CD4-positive, alpha-beta T cell treated with Interleukin-10 for 1 hour (primary cell): ENCODE measurements around the gene AMOTL1.
"Not testable (repeated sequence)": the region's sequence is repeated elsewhere in the genome, so short reads cannot be mapped to it uniquely, and the experiment has no call there.

Experiments used
- DNase-seq: peaks from one replicate; pipeline ENCODE4 v3.0.0-alpha.2; 2020

The AMOTL1 gene

DNA sequence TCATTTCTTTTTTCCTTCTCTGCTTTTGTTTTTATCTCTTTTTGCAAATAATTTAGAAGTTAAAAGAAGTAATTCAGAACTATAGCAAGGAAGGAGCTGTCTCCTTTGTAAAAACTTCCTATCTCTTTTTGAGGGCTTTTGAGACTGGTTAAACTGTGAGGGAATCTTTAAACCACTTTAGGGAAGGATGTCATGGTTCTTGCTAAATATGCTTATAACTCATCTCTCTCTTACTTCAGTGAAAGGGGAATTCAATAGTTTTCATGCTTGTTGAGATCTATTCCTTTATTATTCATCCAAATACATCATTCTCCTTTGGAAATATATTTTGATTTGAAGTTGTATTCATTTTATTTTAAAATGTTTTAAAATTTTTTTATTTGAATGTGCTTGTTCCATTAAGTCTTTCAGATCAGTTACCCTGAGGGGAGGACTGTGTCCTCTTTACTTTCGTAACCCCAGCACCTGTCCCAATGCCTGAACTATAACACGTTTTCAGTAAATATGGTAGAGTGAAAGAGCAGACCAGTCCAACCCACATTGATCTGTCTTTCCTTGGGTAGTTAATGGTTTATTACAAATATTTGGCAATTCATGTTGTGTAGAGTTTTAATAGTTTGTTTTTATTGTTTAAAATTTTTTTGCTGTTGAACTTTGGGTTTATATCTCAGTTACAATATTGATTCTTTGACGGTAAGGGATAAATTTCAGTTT, 27.5 kb downstream of the AMOTL1 start:
- DNase-seq: no peak

DNA sequence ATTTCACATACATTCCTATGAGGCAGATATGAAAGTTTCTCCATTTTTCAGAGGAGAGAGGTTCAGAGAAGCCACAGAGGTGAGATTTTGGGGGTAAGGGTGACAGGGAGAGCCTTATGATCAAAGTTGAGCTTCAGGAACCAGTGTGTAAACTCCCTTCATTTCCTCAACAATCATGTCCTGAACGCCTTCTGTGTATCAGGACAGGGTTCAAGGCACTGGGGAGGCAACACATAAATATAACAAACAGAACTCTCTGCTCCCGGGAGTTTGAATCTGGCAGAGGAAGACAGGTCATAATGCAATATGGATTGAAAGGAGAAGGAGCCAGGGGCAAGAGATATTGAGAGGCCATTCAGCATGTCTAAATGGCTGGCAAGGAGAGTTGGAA, 28.0 kb downstream of the AMOTL1 start:
- no peak for DNase-seq

DNA sequence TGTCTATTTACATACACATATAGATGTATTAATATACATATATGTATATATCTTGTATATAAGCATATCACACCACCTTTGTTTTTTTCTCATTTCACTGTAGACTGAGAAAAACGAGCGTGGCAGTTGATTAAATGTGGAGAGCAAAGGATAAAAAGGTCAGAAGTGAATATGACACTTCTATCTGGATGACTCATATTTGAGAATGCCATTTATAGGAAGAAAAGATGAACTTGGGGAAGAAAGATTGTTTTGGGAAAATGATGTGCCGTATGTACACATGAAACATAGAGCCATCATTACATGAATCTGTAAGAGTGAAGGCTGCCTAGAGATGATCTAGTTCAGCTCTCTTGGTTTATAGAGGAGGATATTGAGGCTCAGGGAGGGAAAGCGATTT, 28.7 kb downstream of the AMOTL1 start:
- DNase-seq: no peak

DNA sequence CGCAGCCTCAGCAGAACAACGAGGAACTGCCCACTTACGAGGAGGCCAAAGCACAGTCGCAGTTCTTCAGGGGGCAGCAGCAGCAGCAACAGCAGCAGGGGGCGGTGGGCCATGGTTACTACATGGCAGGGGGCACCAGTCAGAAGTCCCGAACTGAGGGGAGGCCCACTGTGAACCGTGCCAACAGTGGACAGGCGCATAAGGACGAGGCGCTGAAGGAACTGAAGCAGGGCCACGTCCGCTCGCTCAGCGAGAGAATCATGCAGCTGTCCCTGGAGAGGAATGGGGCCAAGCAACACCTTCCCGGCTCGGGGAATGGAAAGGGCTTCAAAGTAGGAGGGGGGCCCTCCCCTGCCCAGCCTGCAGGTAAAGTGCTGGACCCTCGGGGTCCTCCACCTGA, 31.6 kb downstream of the AMOTL1 start:
- no peak for DNase-seq

DNA sequence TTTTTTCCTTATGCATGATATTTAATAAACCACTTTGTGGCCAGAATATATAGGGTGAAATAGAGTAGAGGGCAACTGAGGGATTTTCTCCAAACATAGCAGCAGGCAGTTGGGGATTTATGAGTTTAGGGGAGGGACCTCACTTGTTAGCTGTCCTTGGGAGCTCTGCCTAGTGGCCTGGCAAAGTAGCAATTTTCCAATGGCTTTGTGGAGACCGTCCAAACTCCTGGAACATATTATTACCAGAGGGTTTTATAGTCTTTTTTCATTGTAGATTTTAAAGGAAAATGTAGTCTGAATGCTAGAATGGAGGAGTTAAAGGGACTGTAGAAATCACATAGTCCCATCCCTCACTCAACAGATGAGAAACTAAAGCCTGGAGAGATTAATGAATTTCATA, 32.3 kb downstream of the AMOTL1 start:
- DNase-seq: no peak

DNA sequence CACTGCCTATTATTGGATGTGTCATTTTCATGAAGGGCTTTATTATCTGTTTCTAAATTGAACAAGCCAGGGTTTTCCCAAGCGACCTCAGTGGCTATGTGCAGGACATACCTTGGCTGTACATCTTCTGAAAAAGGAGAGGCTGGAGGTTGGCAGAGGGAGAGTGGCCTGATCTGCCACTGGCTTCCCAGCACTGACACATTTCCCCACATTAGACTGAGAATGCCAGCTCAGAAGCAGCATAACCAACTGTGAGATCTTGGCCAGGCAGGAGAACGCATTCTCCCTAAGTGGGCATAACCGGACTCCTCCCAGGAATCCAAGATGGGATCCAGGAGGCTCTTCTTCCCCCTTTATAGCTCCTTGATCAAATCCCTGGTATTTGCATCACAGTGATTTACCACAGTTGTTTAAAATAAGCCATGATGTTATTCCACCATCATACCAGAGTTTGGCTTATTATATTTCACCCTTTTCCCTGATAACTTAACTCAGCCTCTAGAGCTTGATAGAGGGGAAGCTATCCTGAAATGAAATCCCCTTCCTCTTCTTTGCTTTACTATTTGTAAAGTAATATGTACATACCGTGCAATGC, 33.8 kb downstream of the AMOTL1 start:
- DNase-seq: no peak

DNA sequence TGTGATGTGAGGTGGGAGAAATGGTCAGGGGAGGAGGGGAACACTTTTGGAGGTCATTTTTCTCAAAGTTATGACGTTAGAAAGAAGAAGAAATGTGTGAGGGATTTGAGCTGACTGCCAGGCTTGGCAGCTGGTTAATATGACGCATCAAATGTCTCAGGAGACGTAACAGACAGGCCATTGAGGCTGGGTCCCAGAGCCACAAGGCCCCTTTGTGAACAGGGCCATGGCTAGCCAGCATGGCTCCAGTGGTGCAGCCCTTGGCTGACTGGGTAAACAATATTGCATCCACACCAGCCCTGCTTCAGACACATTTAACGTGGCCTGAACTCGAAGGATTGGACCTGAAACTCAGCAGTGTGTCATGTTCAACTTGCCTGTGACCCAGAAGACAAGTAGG, 34.3 kb downstream of the AMOTL1 start:
- no peak for DNase-seq

DNA sequence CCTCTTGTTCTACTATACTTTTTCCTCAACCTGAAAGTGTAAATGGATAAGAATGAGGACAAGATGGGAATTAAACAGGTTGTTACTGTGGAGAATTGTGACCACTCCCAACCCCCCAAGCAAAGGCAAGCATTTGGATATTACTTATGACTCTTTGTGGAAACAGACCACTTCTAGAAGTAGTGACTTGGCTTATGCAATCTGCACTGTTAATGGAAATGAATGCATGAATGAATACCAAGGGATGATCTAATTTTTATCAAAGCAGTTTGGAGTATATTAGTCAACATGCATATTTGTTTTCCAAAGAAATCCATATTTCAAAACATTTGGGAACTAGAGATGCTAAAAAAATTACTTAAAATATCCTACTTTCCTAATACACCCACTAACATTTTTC, 35.3 kb downstream of the AMOTL1 start:
- no peak for DNase-seq

DNA sequence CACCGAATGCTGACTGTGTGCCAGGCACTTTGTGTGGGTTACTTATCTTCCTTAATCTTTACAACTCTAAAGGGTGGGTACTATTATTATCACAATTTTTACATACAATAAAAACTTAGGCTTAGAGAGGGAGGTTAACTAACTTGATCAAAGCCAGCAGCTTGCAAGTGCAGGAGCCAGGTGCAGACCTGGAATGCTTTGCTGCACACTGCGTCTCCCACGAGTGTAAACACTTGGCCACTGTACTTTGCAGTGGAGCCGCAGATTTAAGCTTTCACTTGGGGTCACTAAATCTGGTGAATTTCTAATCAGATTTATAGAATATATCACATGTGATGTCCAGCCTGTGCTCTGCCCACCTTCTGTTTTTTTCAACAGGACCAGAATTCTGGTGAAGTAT, 36.7 kb downstream of the AMOTL1 start:
- DNase-seq: no peak

DNA sequence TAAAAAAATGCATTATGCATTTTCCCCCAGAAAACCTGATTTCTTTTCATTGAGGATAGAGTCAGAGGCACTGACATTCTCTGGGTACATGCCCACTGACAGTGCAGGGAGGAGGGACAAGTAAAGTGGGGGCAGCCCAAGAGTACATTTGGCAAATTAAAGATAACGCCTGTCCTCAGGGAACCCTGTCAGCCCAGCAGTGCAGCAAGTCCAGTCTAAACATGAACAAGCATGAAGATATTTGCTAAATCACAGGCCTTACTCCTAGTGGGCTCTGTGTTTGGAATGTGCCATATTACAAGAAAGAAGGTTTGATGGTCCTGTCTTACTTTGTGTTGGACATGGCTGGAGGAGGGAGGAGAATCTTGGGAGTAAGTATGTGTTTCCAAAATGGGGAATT, 37.9 kb downstream of the AMOTL1 start:
- no peak for DNase-seq

DNA sequence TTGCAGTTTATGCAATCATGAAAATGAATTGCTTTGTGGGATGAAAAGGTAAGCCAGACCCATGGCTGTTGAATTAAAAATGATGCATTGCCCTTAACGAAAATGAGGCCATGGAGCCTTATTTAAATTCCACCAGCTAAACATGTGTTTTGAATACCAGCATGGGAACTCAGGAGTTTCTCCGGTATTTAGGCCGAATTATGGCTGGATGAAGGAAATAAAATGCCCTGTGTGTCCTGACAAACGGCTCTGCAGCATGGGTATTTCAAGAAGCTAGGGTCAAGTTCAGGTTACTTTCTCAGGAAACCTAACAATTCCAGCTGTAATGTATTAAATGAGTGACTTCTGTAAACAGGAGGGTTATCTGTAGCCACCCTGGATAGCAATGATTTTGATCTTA, 38.3 kb downstream of the AMOTL1 start:
- DNase-seq: no peak

DNA sequence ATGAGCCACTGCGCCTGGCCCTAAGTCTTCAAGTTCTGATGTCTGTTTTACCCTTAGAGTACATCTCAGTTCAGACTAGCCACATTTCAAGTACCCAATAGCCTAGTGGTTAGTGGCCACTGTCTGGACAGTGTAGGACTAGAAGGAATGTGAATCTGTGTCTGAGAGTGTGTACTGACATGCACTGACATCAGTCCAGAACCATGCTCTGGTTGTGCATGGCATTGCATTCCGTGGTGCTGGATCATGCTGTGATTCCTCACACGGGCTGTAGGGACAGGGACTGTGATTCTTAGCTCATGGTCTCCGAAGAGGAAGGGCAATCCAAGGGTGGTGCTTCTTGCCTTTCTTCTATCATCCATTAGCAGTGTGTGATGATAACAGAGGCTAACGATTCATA, 41.1 kb downstream of the AMOTL1 start:
- no peak for DNase-seq

DNA sequence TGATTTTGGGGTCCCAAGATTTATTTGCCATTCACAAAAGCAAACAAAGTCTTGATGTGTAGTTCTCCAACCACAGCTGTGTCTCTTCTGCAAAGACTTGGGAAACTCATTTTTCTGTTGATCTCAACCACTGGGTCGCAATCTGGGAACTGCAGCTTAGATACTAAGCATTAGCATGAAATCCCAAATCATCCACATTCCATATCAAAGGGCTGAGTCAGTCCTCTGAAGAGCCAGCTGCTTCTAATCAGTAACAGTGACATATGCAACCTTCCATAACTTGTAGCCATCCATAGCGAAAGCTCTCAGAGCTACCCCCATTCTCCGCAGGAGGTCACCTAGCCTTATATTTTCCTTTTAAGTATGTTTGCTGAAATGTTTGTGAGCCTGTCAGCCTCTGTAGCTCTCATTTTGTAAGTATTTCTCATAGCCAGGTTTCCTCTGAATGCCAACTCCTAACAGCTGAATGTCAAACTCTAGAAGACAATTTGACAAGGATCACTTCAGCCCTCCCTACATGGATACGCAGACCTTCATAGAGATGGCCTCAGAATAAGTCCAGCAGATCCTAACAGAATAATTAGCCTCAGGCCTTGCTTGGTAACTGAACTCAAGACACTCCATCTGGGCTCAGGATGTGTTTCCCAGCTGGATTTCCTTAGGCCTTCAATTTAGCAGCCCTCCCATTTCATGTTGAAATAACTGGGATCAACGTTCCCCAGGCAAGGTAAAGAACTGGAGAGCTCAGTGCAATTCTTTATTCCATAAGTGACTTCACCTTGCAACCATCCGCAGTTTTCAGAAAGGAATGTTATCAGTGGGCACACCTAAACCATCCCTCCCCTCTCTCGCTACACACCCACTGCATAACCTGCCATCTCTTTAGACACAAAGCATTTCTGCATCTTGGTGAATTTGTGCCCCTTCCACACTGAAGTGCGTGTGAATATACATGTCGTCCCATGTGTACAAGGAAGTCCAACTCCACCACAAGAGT, 44.9 kb downstream of the AMOTL1 start:
- DNase-seq: not testable (repeated sequence)

DNA sequence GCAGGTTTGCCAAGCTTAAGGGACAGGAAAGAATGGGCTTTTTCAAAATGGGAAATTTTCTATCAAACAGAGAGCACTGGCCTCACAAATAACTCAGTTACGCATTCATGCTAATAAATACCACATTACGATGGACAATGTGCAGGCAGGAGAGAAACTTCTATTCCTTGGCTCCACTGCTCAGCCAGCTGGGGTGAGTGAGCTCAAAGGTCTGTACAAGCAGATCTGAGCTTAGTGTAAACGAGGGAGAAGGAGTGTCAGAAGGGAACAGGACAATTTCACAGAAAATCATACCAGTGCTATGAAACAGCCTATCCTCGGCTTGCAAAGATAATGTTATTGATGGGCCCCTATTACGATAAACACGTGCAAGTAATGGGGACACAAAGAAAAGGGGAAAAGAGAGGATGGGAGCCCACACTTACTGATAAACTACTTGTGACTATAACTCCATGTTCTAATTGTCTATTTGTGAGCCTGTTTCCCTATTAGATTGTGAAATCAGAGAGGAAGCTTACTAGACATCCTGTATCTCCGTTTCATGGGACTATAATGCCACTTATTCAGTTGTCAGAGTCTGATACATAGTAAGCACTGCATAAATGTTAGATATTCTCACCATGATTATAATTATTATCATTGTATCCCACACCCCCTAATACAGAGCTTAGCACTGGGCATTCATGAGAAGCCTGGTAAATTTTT, 46.3 kb downstream of the AMOTL1 start:
- DNase-seq: no peak

DNA sequence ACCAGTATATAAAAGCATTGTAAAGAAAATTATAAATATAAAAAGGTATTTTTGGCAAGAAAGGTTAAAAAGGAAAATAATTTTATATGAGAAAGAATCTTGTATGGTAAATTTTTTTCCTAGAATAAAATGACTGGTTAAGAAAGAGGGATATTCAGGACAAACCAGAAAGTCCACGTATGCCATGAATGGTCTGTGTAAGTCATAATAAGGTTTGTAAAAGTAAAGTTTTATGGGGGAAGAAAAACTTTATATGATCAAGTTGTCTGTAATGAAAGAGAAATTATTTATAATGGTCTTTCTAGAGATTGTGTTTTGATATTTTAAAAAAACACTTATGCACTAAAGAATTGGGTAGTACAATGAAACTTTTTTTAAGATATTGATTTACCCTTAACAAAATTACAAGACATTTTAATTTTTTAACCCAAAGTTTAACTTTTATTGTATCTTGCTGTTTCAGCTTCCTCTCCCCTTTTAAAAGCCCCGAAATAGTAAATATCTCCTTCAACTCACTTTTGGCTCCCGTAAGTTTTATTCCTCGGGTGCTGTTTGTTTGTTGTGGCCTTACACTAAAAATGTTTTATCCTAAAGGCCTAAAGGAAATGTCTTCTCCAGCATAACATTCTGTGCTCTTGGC, 47.7 kb downstream of the AMOTL1 start:
- DNase-seq: no peak

DNA sequence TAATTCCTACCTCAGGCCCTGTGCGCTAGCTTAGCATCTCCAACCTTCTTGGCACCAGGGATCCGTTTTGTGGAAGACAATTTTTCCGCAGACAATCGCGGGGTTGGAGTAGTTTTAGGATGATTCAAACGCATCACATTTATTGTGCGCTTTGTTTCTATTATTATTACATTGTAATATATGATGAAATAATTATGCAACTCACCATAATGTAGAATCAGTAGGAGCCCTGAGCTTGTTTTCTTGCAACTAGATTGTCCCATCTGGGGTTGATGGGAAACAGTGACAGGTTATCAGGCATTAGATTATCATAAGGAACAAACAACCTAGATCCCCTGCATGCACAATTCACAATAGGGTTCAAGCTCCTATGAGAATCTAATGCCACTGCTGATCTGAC, 52.3 kb downstream of the AMOTL1 start:
- DNase-seq: no peak

DNA sequence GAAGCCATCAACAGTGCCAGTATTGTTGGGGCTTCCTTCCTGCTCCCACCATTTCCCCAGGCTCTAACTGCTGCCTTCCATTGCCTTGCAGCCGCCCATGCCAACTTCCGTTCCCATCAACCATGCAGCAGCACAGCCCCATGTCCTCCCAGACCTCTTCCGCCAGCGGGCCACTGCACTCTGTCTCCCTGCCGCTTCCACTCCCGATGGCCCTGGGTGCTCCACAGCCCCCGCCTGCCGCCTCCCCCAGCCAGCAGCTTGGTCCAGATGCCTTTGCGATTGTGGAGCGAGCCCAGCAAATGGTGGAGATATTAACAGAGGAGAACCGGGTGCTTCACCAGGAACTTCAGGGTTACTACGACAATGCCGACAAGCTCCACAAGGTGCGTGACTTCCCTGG, 53.3 kb downstream of the AMOTL1 start:
- no peak for DNase-seq

DNA sequence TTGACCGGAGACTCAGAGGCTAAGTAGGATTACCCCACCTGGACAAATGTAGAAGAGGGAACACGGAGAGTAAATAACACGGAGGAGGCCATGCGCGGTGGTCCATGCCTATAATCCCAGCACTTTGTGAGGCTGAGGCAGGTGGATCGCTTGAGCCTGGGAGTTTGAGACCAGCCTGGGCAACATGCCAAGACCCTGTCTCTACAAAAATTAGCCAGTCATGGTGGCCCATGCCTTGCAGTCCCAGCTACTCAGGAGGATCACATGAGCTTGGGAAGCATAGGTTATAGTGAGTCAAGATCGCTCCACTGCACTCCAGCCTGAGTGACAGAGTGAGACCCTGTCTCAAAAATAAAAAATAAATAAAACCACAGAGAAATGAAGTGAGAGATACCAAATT, 53.9 kb downstream of the AMOTL1 start:
- no peak for DNase-seq

DNA sequence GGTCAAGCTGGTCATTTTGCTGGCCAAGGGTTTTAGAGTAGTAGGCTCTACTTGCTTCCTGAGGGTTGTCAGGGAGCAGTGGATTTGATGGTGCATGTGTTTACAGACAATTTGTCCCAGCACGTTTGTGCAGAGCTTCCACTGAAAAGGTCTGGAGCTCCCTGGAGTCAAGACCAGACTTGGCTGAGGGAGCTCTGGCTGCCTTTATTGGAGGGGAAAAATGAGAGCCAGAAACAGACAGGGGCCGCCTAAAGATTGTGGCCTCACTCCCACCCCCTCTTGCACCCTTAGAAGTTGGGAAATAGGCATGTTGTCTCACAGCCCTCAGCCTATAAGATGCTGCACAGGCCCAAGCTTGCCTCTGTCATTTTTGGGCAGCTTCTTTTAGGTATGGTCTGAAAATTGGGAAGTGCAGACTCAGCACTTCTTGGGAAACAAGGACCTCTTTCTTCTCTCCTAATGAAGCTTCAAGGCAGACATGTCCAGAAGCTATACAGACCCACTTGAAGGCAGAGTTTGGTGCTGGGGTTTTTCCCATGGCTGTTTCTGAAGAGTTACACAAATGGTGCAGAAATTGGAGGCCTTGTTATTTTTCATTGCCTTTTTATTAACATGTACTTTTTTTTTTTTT, 55.1 kb downstream of the AMOTL1 start:
- no peak for DNase-seq

DNA sequence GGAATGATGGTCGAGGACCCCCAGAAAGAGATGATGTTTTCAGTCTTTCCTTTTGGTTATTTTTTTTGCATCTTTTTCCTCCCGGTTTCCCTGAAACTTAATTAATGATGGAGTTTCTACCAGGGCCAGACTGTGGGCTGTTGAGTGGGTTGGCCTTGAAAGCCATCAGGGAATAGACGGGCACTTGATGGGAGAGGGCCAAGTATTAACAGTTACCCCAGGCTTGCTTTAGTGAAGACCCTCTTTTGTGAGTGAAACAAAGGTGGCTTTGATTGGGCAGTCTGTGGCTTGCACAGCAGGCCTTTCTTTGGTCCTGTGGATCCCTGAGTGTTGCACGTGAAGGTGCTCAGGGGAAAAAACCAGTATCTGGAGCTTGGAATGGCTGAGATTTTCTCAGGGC, 56.9 kb downstream of the AMOTL1 start:
- DNase-seq: no peak

DNA sequence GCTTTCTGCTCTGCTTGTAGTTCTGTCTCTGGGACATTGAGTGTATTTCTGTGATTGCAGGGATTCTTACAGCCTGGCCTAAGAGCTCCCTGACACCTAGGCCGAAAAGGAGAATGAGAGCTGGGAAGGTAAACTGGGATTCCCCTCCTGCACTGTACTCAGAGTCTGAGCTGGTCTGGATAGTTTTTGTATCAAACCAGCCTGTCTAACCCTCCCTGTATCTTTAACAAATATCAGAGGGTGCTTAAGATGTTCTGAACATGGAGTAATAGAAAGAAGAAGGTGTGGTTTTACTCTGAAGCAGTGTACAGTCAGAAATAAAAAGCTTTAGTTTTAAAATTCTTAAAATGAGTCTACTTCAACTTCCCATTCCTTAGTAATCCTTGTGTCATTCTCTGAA, 57.3 kb downstream of the AMOTL1 start:
- no peak for DNase-seq

DNA sequence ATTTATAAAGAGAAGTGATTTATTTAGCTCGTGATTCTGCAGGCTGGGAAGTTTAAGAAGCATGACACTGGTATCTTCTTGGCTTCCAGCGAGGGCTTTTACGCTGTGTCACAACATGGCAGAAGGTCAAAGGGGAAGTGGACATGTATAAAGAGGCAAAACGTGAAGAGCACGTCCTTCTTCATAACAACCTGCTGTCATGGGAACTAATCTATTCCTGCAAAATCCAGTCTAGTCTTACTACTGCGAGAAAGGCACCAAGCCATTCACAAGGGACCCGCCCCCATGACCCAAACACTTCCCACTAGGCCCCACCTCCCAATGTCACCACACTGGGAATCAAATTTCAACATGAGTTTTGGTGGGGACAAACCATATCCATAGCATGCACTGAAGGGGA, 58.3 kb downstream of the AMOTL1 start:
- DNase-seq: no peak
